Measurements from ENCODE around the gene ARMH1. TPM values are rescaled to one million over a fixed set of nuclear protein-coding genes. Genes with fewer than 3 reads are reported as not detected.
A peak's percentile ranks its signal among the peaks of the same experiment; 100 is the strongest.
"Not testable (repeated sequence)": the region's sequence is repeated elsewhere in the genome, so short reads cannot be mapped to it uniquely, and the experiment has no call there.

The ARMH1 gene
- total RNA-seq, 1 donor from 2014 or later: 4.7 TPM

GRCh38 chr1:44724955-44725698 lies 50.6 kb downstream of the ARMH1 start:
- H3K4me3 ChIP-seq (ENCODE audit: low read depth, low read length): no peak overlapping the region
- TF ChIP-seq CTCF (IDR thresholded peaks at IDR 0.05; ENCODE audit: insufficient read depth, low read length, poor library complexity, severe bottlenecking): no peak
- H3K27me3 ChIP-seq (ENCODE audit: control insufficient read depth, insufficient read depth, low read length): no peaks in the 10 kb centered on the region
- no peaks in the 10 kb centered on the region for H3K36me3 ChIP-seq (ENCODE audit: control insufficient read depth, insufficient read depth, low read length)
- no peak for DNase-seq (ENCODE audit: low read depth)

- H3K36me3 ChIP-seq (ENCODE audit: control insufficient read depth, insufficient read depth, low read length): no peaks in the 10 kb centered on the region
- peak; percentile 83 for TF ChIP-seq CTCF (IDR thresholded peaks at IDR 0.05; ENCODE audit: insufficient read depth, low read length, poor library complexity, severe bottlenecking)
- H3K4me3 ChIP-seq (ENCODE audit: low read depth, low read length): no peak within 1 kb of the TSS
- H3K27me3 ChIP-seq (ENCODE audit: control insufficient read depth, insufficient read depth, low read length): no peaks in the 10 kb centered on the region
- DNase-seq (ENCODE audit: low read depth): peak; percentile 93
Observed at GRCh38 chr1:44730741-44731512, 56.4 kb downstream of the ARMH1 start, which contains the start of gene RNU5D-1. RNU5D-1 (minus strand) TSS chr1:44731170.

- no peak for TF ChIP-seq CTCF (IDR thresholded peaks at IDR 0.05; ENCODE audit: insufficient read depth, low read length, poor library complexity, severe bottlenecking)
- H3K36me3 ChIP-seq (ENCODE audit: control insufficient read depth, insufficient read depth, low read length): no peaks in the 10 kb centered on the region
- no peaks in the 10 kb centered on the region for H3K27me3 ChIP-seq (ENCODE audit: control insufficient read depth, insufficient read depth, low read length)
- no peak for DNase-seq (ENCODE audit: low read depth)
- no peak overlapping the region for H3K4me3 ChIP-seq (ENCODE audit: low read depth, low read length)
Observed at GRCh38 chr1:44733365-44733764, 58.9 kb downstream of the ARMH1 start.

- H3K27me3 ChIP-seq (ENCODE audit: control insufficient read depth, insufficient read depth, low read length): no peaks in the 10 kb centered on the region
- DNase-seq (ENCODE audit: low read depth): no peak
- no peak for TF ChIP-seq CTCF (IDR thresholded peaks at IDR 0.05; ENCODE audit: insufficient read depth, low read length, poor library complexity, severe bottlenecking)
- H3K36me3 ChIP-seq (ENCODE audit: control insufficient read depth, insufficient read depth, low read length): no peaks in the 10 kb centered on the region
- no peak overlapping the region for H3K4me3 ChIP-seq (ENCODE audit: low read depth, low read length)
Observed at GRCh38 chr1:44733784-44734183, 59.3 kb downstream of the ARMH1 start.

- Histone ChIP-seq H3K27me3 (ENCODE audit: control insufficient read depth, insufficient read depth, low read length) (no peaks in the 10 kb centered on the region), H3K4me3 (ENCODE audit: low read depth, low read length) (no peak overlapping the region), H3K36me3 (ENCODE audit: control insufficient read depth, insufficient read depth, low read length) (no peaks in the 10 kb centered on the region)
- DNase-seq (ENCODE audit: low read depth): no peak
- TF ChIP-seq CTCF (IDR thresholded peaks at IDR 0.05; ENCODE audit: insufficient read depth, low read length, poor library complexity, severe bottlenecking): no peak
Observed at GRCh38 chr1:44735992-44736391, 61.5 kb downstream of the ARMH1 start.

- DNase-seq (ENCODE audit: low read depth); H3K36me3 ChIP-seq (ENCODE audit: control insufficient read depth, insufficient read depth, low read length); H3K27me3 ChIP-seq (ENCODE audit: control insufficient read depth, insufficient read depth, low read length): not testable (repeated sequence)
- peak overlapping the region; percentile 48 for H3K4me3 ChIP-seq (ENCODE audit: low read depth, low read length)
Observed at GRCh38 chr1:44738953-44739306, 64.4 kb downstream of the ARMH1 start.
